Spleen (tissue), 11 donors: ENCODE measurements around the gene CNTN5. TPM values are rescaled to one million over a fixed set of nuclear protein-coding genes. Genes with fewer than 3 reads are reported as not detected.

Experiments used
- DNase-seq: peaks from one replicate; pipeline ENCODE4 v3.0.0-alpha.2; 2020
- H3K27ac ChIP-seq, 8 donors: fragments of 200-600 bp; sonication (generic) in 7 of 8; 1 replicate in 4 of 8; 2 replicates in 4 of 8; pipeline versions ENCODE4 v1.5.0 to v1.8.0; 2016 to 2021; ENCODE audit warnings: inconsistent platforms in 4 of 8, mild to moderate bottlenecking in 4 of 8, moderate library complexity in 1 of 8
- H3K27me3 ChIP-seq, 7 donors: fragments of 200-600 bp; sonication (generic) in 6 of 7; replicated peaks in 1 of 7; 1 replicate in 4 of 7; 2 replicates in 3 of 7; pipeline versions ENCODE4 v1.5.0 to v1.8.0; 2016 to 2021; ENCODE audit warnings: inconsistent platforms in 3 of 7, mild to moderate bottlenecking in 1 of 7
- H3K36me3 ChIP-seq, 6 donors: fragments of 200-600 bp; sonication (generic) in 5 of 6; 1 replicate in 4 of 6; 2 replicates in 2 of 6; pipeline versions ENCODE4 v1.5.0 to v1.8.0; 2016 to 2021; ENCODE audit warnings: inconsistent platforms in 2 of 6
- H3K4me1 ChIP-seq, 6 donors: fragments of 200-600 bp; sonication (generic) in 5 of 6; 1 replicate in 3 of 6; 2 replicates in 3 of 6; pipeline versions ENCODE4 v1.5.0 to v1.8.0; 2016 to 2021; ENCODE audit warnings: inconsistent platforms in 3 of 6
- H3K4me3 ChIP-seq, 8 donors: fragments of 200-600 bp; sonication (generic) in 7 of 8; 1 replicate in 4 of 8; 2 replicates in 4 of 8; pipeline versions ENCODE4 v1.5.0 to v1.8.0; 2016 to 2021; ENCODE audit warnings: inconsistent platforms in 4 of 8, mild to moderate bottlenecking in 4 of 8, moderate library complexity in 2 of 8
- H3K9me3 ChIP-seq, 8 donors: fragments of 200-600 bp; sonication (generic) in 7 of 8; 1 replicate in 4 of 8; 2 replicates in 4 of 8; pipeline versions ENCODE4 v1.5.0 to v1.8.0; 2016 to 2021; ENCODE audit warnings: inconsistent platforms in 4 of 8
- CTCF ChIP-seq, 11 experiments: fragments of 200-600 bp in 7 of 11; fragments of 450-650 bp in 4 of 11; sonication (generic) in 4 of 11; IDR thresholded peaks in 8 of 11; conservative IDR thresholded peaks in 3 of 11; 1 replicate in 7 of 11; 2 replicates in 4 of 11; pipeline versions ENCODE4 v1.4.0 to v1.8.0; 2016 to 2021; ENCODE audit warnings: antibody characterized with exemption in 11 of 11, inconsistent platforms in 4 of 11, mild to moderate bottlenecking in 1 of 11
- POLR2A ChIP-seq, 3 donors: fragments of 450-650 bp; IDR thresholded peaks; one replicate each; pipeline ENCODE4 v1.5.1; 2017; ENCODE audit warnings: antibody characterized with exemption in 3 of 3, mild to moderate bottlenecking in 1 of 3
- POLR2AphosphoS5 ChIP-seq, 3 donors: sonication (generic); formaldehyde crosslinking; IDR thresholded peaks; one replicate each; pipeline ENCODE4 v1.5.1; 2017; ENCODE audit warnings: antibody characterized with exemption in 3 of 3
- WGBS, 5 donors: extraction: QIAGEN DNeasy Blood & Tissue Kit in 3 of 5; methylation state at CpG; one replicate each; pipeline versions ENCODE4 v1.1.5 to v1.1.7; 2013 to 2018; 5-methylcytosine and 5-hydroxymethylcytosine counted together
- intact Hi-C: fragments of 100-400 bp; cut with DNase I; formaldehyde crosslinking; loops from one replicate; pipeline ENCODE4 v1.15.0; 2023; ENCODE audit warnings: low total_unique reads
- polyA plus RNA-seq, 3 donors: library from polyadenylated mRNA; stranded (reverse); fragments of 200-250 nt; gene quantifications; one replicate each; pipeline ENCODE4 v1.2.1, GENCODE V29; 2013
- total RNA-seq, 7 donors: library from RNA; depleted of rRNA in 3 of 7; stranded (reverse); fragments of >200 nt in 3 of 7; fragmentation: NEBNext Ultra II Directional in 4 of 7; extraction: Animal tissue kit (Norgen Biotek cat#: 25700) in 4 of 7; gene quantifications; one replicate each; pipeline versions ENCODE4 v1.1.0 to v1.2.1, GENCODE V29; 2016 to 2021
- donor health status: healthy with polysubstance abuse.
- donor health status: DM: no; HTN: no; CAD: no; lungs with moderate emphysema.
- donor health status: DM: no; HTN: no; CAD: no.
- donor health status: Bipolar disorder and iron deficiency.
- donor health status: healthy.
- donor health status: DM: no; HTN: no; CAD: no.
- donor health status: DM: yes; HTN: yes; CAD: no.

CNTN5 gene
- total and polyA plus RNA-seq, 10 donors, result 0.02 TPM; not detected in 8

DNA sequence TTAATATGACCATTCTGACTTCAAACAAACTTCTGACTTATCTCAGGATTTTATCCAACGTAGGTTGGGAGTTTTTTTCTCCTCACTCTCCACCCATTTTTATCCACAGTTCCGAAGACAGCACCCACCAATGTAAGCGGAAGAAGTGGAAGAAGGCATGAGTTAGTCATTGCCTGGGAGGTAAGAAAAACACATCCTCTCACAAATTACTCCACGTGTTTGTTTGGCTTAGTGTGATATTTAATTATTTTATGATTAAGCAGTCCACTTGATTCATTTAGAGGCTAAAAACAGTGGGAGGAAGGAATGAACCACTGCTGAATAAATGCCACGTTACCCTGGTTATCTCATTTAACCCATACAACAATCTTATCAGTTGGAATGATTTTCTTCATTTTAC is 1276.8 kb downstream of the CNTN5 start:
- no peak overlapping the region for H3K27ac ChIP-seq
- H3K27me3 ChIP-seq, result no peaks in the 10 kb centered on the region
- no peak overlapping the region for H3K4me3 ChIP-seq
- H3K4me1 ChIP-seq, result no peaks in the 10 kb centered on the region
- 62 to 69% (median 66%) methylated on average over 5 of the region's 5 CpGs for WGBS, 5 donors
- H3K9me3 ChIP-seq, result peaks cover 0 to 2% (median 0%) of the 10 kb centered on the region in 8 donors
- TF ChIP-seq POLR2AphosphoS5 (IDR thresholded peaks at IDR 0.05), result no peak
- no peak for TF ChIP-seq POLR2A (IDR thresholded peaks at IDR 0.05)
- no peak for TF ChIP-seq CTCF (IDR thresholded peaks at IDR 0.05 in 8 of 11, conservative IDR thresholded peaks at IDR 0.05 in 3 of 11)
- DNase-seq, result no peak
- intact Hi-C loops, result no loop called here
- no peaks in the 10 kb centered on the region for H3K36me3 ChIP-seq

DNA sequence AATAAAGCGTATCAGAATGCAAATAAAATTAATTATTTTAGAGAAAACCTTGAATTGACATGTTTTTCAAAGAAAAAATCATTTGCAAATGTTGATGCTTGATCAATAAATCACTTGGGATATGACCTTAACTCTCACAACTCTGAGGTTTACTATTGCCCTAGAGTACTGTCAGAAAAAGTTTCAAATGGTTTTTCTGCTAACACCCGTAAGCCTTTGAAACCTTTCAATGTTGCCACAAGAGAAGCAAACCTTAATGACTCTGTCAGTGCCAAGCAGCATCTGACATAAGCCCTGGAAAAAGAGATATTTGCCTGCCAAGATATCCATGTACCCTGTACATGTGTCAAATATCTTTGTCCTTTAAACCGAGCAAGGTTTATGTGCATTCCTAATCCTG is 1282.1 kb downstream of the CNTN5 start:
- DNase-seq, result no peak
- H3K4me1 ChIP-seq, result no peaks in the 10 kb centered on the region
- H3K36me3 ChIP-seq, result no peaks in the 10 kb centered on the region
- peaks cover 0 to 3% (median 0%) of the 10 kb centered on the region in 8 donors for H3K9me3 ChIP-seq
- H3K27me3 ChIP-seq, result no peaks in the 10 kb centered on the region
- intact Hi-C loops, result no loop called here
- WGBS, 5 donors, result 72 to 86% (median 82%) methylated on average over 3 of the region's 3 CpGs
- no peak overlapping the region for H3K27ac ChIP-seq
- TF ChIP-seq POLR2AphosphoS5 (IDR thresholded peaks at IDR 0.05), result no peak
- no peak for TF ChIP-seq CTCF (IDR thresholded peaks at IDR 0.05 in 8 of 11, conservative IDR thresholded peaks at IDR 0.05 in 3 of 11)
- TF ChIP-seq POLR2A (IDR thresholded peaks at IDR 0.05), result no peak
- no peak overlapping the region for H3K4me3 ChIP-seq

DNA sequence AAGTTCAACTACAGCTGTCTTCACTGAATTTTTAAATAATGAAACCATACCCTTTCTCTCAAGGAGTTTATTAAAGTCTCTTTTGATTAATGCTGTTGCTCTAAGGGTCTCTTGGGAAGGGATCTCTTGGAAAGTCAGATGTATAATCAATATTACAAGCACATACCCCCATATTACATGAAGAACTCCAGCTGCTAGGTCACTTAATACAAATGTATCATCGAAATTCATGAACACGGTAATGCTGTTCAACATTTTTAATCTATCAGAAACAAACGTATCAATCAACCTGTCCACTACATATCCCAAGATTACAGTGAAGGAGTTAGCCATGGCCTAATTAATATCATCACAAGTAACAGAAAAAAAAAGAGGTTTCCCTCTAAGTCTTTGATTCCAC is 1283.1 kb downstream of the CNTN5 start:
- WGBS, 5 donors, result 72 to 86% (median 80%) methylated on average over 3 of the region's 3 CpGs
- H3K4me3 ChIP-seq, result no peak overlapping the region
- DNase-seq, result no peak
- peaks cover 0 to 3% (median 0%) of the 10 kb centered on the region in 8 donors for H3K9me3 ChIP-seq
- H3K36me3 ChIP-seq, result no peaks in the 10 kb centered on the region
- TF ChIP-seq CTCF (IDR thresholded peaks at IDR 0.05 in 8 of 11, conservative IDR thresholded peaks at IDR 0.05 in 3 of 11) (no peak), POLR2A (IDR thresholded peaks at IDR 0.05) (no peak), POLR2AphosphoS5 (IDR thresholded peaks at IDR 0.05) (no peak)
- intact Hi-C loops, result no loop called here
- no peak overlapping the region for H3K27ac ChIP-seq
- H3K4me1 ChIP-seq, result no peaks in the 10 kb centered on the region
- no peaks in the 10 kb centered on the region for H3K27me3 ChIP-seq

DNA sequence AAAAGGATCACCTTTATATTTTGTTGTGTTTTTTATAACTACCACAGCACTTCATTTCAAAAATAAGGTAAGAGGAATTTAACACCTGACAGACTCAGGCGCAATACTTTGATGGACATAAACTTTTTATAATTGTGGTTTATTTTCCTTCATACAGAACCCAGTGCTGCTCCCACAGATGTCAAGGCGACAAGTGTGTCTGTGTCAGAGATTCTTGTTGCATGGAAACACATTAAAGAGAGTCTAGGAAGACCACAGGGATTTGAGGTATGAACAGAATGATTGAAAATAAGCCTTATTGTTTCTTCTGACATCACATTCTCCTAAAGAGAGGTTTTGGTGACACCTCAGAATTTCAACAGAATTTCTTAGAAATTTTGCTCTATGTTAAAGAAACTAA is 1287.5 kb downstream of the CNTN5 start:
- Histone ChIP-seq H3K4me1 (no peaks in the 10 kb centered on the region), H3K4me3 (no peak overlapping the region), H3K27me3 (no peaks in the 10 kb centered on the region), H3K9me3 (peaks cover 0 to 7% (median 0%) of the 10 kb centered on the region in 8 donors), H3K27ac (no peak overlapping the region), H3K36me3 (no peaks in the 10 kb centered on the region)
- WGBS, 5 donors, result 85 to 88% (median 87%) methylated on average over 2 of the region's 2 CpGs
- DNase-seq, result no peak
- intact Hi-C loops, result no loop called here
- TF ChIP-seq POLR2AphosphoS5 (IDR thresholded peaks at IDR 0.05) (no peak), POLR2A (IDR thresholded peaks at IDR 0.05) (no peak), CTCF (IDR thresholded peaks at IDR 0.05 in 8 of 11, conservative IDR thresholded peaks at IDR 0.05 in 3 of 11) (no peak)
